NCI-H1105 treated with DMSO at 0.1 percent for 48 hours (cell line): ENCODE data around the gene ARID1B.

Source experiments
- DNase-seq: peaks from one replicate; lab custom pipeline; 2025; lab: John Stamatoyannopoulos, UW

ARID1B gene

DNA sequence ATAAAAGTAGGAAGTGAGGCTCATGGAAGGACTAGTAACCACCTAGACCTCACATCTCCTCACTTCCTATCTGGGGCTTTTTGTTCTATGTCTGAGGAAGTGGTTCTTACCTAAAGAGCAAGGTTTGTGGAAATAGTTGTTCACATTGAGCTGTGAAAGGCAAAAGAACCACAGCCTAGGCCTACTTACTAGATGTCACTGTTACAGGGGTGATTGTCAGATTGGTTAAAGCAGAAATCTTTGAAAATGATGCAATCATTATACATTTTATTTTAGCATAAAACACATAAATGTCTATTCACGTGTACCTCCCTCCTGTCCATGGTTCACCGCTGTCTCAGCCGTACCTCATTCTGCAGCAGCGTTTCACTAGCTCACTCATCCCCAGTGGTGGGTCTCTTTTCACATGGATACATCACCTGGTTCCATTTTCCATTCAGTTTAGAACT lies 277.4 kb downstream of the ARID1B start:
- no peak for DNase-seq

DNA sequence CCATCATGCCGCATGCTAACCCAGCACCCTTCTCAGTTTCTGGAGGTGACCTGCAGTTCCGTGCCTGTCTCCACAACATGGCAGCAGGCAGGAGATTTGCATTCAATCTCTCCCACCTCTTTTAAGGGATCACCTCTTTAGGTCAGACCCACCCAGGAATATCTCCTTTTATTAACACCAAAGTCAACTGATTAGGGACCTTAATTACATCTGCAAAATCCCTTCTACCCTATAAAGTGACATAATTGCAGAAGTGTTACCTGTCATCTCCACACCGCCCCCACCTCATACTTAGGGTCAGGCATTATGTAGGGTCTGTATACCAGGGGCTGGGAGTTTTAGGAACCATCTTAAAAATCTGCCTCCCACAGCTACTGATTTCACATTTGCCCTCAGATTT lies 278.7 kb downstream of the ARID1B start:
- no peak for DNase-seq

- DNase-seq = no peak
These were observed 279.1 kb downstream of the ARID1B start for GRCh38 chr6:157056275-157056674.

DNA sequence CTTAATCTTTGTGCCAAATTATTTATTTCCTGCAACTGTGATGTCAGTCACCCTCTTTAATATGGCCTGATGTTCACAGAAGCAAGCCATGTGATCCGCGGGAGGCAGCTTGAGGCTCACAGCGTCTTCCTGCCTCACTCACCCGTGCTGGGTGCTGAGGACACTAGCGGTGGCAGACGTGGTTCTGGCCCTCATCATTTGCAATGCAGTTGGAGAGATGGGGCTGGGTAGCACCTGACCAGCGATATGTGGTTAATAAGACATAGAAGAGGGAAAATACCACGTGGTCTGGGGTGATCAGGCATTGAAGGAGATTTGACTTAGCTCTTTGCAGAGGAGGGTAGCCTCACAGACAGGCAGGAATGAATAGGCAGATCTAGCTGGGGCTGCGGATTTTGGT lies 281.4 kb downstream of the ARID1B start:
- DNase-seq = no peak

- peak; percentile 94 for DNase-seq
These were observed 282.6 kb downstream of the ARID1B start for GRCh38 chr6:157059781-157060180.

GRCh38 chr6:157060440-157060952 lies 283.3 kb downstream of the ARID1B start:
- no peak for DNase-seq

- no peak for DNase-seq
These were observed 284.8 kb downstream of the ARID1B start for GRCh38 chr6:157061770-157062594.

DNA sequence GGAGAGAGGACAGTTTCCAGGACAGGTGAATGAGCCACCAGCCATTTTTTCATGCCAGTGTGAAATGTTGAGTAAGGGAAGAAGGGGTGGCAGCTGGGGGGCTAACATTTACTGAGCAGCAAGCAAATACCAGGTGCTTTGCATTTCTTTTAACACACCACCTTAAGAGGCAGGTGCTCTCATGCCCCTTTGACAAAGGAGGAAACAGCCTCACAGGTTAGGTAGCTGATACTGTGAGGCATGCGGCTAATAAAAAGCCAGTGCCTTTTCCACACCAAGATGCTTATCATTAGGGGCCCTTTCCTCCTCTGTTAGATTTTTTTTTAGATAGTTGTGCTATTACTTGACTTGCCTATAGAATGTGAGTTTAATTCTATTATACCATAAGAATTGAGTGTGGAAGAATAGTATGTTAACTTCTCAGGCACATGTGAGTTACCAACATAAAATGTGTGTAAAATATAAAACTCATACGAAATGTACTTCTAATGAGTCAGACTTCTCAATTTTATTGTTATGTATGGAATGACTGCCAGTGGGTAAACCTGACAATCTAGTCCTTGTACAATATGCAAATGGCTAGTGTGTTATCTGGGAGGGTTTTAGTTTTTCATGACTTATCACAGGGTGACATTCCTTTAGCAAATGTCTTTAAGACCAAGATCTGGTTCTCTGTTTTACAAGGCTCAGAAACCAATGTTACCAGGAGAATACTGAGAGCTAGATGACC lies 286.2 kb downstream of the ARID1B start:
- peak; percentile 25 for DNase-seq

- DNase-seq = no peak
These were observed 286.7 kb downstream of the ARID1B start for GRCh38 chr6:157063923-157064322.

- DNase-seq = no peak
These were observed 287.3 kb downstream of the ARID1B start for GRCh38 chr6:157064502-157064901.

GRCh38 chr6:157065366-157065765 lies 288.2 kb downstream of the ARID1B start:
- no peak for DNase-seq

- no peak for DNase-seq
These were observed 289.8 kb downstream of the ARID1B start for GRCh38 chr6:157066781-157067491.

DNA sequence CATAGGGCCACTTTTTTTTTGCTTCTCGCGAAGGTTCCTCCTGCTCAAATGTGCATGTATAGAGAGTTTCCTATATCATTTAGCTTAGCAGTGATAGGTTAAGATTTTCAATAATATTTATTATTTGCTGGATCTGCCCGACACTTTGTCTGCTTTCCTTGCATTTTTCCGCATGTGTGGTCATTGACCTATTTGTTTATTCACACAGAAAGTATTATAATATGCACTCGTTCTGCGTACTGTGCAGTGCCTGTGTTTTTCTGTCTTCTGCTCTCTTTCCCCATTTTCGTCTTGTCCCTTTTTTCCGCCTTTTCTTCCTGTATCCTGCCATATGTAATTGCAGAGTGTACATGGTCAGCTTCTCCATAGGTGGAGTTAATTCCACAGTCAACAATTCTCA lies 290.3 kb downstream of the ARID1B start:
- no peak for DNase-seq

GRCh38 chr6:157068691-157069324 lies 291.6 kb downstream of the ARID1B start:
- DNase-seq = no peak

DNA sequence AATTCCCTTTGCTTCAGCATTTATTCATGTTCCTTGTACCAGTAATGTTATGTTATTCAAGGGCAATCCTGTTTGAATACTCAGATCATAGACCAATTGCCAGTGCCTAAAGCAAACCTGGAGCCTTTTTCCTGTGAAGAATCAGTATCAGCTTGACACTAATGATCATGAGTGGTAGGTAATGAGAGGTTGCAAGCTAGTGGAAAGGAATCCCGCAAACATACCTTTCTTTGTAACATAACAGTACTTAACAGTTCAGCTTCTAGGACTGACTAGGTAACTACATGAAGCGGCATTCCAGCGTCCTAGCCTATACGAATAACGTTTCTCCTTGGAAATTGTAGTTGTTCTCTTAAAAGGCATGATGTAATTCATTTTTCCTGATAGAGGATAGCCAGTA lies 292.4 kb downstream of the ARID1B start:
- DNase-seq = no peak

DNA sequence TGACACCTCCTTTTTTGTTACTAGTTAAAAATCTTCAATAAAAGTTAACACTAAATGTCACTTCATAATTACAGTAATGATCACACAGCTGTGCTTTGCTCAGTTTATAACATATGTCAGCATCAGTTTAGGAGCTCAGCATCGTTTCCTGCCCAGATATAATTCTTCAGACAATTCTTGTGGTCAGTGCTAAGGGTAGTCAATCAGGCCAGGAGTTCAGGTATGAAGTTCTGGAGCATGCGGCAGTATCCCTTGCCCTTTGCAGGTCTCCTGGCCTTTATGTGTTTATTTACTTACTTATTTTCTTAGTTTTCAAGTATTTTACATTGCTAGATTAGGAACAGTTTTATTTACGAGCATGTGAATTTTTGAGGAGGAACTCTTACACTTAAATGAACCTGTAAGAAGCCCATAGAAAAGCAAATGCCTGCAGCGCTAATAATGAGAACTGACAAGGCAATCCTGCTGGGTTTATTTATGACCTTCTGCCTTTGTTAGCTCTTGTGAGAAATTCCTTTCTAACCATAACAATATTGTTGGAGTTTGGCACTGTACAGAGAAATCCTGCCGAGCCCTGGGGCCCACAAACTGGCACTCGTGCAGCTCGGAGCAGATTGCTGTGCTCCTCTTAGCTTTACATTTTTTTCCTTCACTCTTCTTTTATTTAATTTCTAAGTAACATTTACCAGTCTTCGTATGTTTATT lies 293.4 kb downstream of the ARID1B start:
- DNase-seq = peak; percentile 23

DNA sequence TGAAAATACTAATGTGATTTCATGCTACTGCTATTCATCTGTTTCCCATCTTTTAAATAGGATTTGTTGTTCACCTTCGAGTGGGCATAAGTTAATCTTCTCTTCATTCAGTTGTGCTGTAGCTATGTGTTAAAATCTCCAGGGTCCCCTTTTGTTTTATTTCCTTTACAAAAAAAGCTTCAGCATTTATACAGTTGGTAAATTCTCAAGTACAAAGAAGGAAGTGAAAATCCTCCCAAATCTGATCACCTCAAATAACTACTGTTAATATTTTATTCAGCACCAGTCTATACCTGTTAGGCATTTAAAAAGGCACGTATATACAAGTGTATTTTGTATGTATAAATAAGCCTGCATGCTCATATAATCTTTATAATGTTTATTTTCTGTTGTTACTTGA lies 294.9 kb downstream of the ARID1B start:
- no peak for DNase-seq

- DNase-seq = no peak
These were observed 296.4 kb downstream of the ARID1B start for GRCh38 chr6:157073596-157073995.

DNA sequence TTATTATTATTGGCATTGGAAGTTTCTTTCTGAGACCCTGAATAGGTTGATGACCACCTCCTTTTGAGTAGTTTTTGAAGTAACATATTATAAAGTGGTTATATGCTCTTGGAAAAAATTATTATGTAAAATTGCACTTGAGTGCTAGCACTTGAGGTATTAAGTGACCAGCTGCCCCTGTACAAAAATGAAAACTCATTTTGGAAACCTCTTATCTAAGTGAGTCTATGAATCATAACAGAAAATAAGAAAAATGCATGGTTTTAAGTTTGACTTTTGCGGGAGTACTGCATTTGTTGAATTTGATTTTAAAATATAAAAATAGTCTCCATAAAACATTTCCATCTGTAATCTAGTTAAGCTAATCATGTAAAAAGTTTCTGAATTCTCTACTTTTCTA lies 297.8 kb downstream of the ARID1B start:
- DNase-seq = no peak

DNA sequence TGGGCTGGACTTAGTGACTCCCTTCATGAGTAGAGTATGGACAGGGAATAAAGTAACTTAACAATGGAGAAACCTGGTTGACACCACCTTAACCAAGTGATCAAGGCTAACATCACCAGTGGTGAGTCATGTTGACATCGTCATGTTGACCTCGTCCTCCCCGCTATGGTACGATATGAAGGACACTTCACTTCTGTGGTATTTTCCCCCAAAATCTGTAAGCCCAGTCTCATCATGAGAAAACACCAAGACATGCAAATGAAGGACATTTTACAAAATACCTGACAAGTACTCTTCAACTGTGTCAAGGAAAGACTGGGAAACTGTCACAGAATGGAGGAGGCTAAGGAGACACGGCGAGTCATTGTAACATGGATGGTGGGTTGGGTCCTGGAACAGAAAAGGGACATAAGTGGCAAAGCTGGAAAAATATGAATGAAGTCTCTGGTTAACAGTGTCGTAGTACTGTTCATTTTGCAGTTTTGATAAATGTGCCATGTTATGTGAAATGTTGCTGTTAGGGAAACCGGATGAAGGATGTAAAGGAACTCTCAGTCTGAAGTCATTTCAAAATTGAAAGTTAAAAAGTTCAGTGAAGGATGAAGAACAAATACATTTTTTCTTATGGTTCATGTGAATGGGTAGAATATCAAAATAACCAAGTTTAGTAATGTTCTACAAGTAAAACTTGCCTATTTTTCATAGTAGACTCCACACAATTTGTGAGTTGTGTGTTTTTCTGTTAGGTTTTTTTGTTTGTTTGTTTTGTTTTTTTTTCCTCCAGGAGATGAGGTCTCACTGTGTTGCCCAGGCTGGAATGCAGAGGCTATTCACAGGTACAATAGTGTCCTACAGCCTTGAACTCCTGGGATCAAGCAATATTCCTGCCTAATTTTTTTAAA lies 298.6 kb downstream of the ARID1B start:
- DNase-seq = no peak
